Activated CD4-positive, CD25-positive, alpha-beta regulatory T cell treated with anti-CD3 and anti-CD28 coated beads, Interleukin-2, amount 50 U/mL, for 16 hours (primary cell): ENCODE measurements around the gene CCDC92B.
"Not testable (repeated sequence)": the region's sequence is repeated elsewhere in the genome, so short reads cannot be mapped to it uniquely, and the experiment has no call there.

Source experiments
- DNase-seq: peaks from one replicate; pipeline ENCODE4 v3.0.0-alpha.2; 2020; ENCODE audit warnings: low read depth, low spot score

Gene CCDC92B

GRCh38 chr17:2749058-2749783, at the start of gene CCDC92B:
TSS of gene CCDC92B (minus strand) at chr17:2749652. CDS start at chr17:2735145, 14,507 bp downstream.
- no peak for DNase-seq

- no peak for DNase-seq
Observed at GRCh38 chr17:2798678-2799077, 49.2 kb upstream of the CCDC92B start.

- no peak for DNase-seq
Observed at GRCh38 chr17:2798188-2798587, 48.7 kb upstream of the CCDC92B start.

DNA sequence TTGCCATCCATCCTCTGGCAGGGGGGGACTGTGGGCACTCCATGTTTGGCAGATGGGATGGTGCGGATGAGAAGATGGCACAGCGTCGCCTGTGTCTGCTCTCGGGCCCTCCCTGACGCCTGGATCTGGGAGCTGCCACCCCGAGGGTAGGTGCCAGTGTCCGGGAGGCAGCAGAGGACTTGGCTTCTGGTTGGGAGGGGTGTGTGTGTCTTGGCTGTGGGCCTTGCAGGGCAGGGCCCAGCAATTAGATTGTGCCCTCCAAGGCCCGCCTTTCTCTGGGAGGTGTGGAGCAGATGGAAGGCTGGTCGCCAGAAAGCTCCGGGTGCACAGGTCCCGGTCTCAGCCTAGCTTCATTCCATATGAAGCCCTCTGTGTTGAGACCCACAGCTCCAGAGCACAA, 48.2 kb upstream of the CCDC92B start:
- DNase-seq: no peak

DNA sequence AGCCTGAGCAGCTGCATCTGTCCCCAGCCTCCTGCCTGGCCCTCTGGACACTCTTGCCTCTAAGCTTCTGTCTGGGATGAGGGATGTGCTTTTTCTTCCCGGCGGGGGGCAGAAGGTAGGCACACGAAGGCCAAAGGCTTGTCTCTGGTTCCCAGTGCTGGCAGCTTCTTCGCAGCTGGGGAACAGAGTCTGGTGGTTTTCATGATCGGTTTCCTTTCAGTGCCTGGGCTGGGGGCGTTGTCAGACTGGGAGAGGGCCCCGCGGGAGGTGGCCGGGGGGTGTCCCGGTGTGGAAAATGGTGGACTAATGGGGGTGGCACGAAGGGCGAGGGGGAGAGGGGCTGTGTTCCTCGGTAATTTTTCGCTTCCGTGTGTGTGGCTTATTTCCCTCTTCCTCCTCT, 47.8 kb upstream of the CCDC92B start:
- DNase-seq: no peak

DNA sequence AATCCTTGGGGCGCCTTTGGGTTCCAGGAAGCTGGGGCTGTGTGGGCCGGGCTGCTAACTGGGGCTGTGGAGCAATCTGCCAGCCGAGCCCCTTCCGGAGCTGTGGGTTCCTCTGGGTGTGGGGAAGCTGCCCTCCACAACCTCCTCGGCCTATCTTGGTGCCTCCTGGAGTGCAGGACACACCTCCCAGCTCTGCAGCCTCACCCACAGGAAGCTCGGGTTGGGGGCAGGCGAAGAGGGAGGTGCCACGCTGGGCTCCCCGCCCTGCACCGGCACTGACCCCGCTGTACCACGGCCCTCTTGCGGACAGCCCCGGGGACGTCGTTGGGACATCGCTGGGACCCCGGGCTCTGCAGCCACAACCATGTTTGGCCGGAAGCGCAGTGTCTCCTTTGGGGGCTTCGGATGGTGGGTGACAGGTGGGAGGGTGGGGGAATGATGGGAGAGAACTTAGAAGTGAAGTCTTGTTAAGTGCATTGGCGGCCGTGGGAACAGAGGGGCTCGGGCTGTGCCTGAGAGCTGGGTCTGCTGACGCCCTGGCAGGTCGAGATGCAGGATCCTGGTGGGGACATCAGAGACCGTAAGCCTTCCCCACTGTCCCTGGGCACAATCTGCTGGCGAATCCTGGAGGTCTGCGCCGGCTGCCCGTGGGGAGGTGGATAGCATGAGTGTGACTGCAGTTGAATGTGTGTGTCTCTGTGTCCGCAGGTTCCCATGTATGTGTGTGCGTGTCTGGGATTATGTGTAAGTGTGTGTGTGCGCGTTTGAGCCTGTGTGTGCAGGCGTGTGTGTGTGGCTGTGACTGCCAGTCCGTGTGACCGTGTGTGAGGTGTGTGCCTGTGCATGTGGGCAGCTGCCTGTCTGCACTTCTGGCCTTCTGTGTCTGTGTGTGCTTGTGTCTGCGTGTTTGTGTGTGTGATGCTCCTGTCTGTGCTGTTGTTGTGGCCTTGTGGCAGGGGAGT, 47.0 kb upstream of the CCDC92B start, which contains the start of gene RAP1GAP2:
TSS of gene RAP1GAP2 (plus strand) at position 275 of the 962 bp plus-strand sequence. CDS start at position 365, 90 bp downstream.
- DNase-seq: peak; percentile 42

DNA sequence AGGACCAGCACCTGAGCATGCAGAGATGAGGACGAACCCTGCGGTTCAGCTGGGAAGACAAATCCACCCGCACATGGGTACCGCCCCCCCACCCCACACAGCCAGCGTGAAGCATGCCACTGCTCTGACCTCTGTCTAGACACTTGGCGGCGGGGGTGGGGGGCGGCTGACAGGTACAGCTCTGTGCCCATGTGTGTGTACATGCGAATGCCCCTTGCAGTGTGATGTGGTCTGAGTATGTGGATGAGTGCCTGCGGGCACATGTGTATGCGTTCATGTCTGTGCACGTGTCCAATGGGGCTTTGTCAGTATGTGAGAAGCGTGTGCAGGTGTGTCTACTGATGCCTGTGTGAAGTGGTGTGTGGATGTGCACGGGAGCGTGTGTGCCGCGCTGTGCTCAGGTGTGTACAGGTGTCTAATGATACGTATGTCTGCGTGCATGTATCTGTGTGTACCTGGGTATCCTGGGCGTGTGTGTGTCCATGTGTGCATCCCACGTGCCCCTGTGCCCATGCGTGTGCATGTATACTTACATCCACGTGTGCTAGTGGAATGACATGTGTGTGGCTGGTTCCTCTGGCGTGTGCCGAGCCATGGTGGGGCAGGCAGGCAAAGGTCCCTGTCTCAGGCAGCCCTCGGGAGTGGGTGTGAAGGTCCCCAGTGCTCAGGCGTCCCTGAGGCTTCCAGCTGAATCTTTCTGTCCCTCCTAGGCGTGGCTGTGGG, 46.1 kb upstream of the CCDC92B start:
- no peak for DNase-seq

DNA sequence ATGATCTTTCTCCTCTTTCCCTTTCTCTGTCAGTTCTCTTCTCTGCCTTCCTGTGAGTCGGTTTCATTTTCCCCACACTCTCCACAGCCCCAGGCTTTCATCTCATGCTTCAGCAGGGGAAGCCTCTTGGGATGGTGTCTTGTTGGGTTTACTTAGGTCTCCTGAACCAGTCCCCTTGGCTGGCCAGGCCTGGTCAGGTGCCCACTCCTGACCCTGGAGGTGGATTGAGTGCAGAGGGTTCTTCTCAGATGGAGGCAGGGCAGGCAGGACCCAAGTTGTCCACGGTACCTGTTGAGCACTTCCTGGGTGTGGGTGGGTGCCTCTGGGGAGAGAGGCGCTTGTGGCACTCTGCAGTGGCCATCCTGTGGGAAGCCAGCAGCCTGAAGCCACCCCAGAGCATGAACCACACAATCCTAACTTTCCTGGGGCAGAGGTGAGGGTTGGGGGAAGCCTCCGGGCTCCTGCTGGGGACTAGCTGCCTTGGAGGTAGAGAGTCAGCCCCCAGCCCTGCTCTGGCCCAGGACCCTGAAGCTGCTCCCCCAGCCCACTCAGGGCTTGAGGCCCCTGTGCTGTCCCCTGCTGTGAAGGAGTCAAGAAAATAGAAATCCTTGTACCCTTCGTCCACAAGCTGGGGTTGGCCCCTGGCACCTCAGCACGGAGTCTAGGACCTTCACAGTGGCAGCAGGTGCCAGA, 44.8 kb upstream of the CCDC92B start:
- no peak for DNase-seq

- no peak for DNase-seq
Observed at GRCh38 chr17:2792366-2793169, 43.1 kb upstream of the CCDC92B start.

GRCh38 chr17:2789700-2790099, 40.2 kb upstream of the CCDC92B start:
- no peak for DNase-seq

GRCh38 chr17:2786176-2786881, 36.9 kb upstream of the CCDC92B start:
- peak; percentile 77 for DNase-seq

GRCh38 chr17:2785376-2785775, 35.9 kb upstream of the CCDC92B start:
- not testable (repeated sequence) for DNase-seq

GRCh38 chr17:2784864-2785263, 35.4 kb upstream of the CCDC92B start:
- DNase-seq: no peak

DNA sequence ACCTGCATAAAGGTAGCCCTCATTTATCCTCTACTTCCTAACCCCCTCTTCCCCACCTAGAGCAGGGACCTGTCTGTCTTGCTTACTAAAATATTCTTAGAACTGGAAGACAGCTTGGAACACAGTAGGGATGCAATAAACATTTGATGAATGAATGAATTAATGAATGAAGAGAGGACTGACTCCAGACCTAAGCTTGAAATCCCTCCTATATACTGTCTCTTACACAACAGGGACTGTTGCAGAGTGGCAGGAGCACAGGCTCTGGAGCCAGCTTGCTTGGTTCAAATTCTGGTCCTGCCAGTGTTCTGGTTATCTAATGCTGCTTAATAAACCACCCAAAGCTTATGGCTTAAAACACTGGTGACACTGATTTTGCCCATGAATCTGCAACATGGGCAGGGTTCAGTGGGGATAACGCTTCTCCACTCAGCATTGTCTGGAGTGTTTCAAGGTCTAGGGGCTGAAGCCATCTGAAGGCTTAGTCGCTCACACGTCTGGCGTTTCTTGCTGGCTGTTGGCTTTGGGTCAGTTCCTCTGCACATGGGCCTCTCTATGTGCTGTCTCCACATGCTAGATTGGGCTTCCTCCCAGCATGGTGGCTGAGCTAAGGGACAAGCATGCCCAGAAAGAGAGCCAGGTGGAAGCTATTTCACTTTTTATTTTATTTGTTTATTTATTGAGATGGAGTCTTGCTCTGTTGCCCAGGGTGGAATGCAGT, 34.0 kb upstream of the CCDC92B start:
- DNase-seq: no peak

DNA sequence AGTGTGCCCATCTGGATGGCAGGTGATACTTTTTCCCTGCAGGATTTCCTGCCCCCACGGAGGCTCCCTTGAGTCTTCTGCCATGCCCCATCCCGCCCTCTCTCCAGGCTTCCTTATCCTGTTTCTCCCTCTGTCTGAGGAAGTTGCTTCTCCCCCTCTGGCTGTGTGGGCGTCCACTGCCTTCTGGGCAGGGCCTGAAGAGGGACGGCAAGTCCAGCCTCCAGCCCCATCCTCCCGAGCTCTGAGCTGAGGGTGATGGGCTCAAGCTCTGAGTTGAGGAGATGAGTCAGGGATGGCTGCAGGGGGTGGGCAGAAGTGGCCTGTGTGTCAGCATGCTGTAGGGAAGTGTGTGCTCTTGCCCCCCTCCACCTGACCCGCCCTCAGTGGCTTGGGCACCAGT, 32.6 kb upstream of the CCDC92B start:
- no peak for DNase-seq

DNA sequence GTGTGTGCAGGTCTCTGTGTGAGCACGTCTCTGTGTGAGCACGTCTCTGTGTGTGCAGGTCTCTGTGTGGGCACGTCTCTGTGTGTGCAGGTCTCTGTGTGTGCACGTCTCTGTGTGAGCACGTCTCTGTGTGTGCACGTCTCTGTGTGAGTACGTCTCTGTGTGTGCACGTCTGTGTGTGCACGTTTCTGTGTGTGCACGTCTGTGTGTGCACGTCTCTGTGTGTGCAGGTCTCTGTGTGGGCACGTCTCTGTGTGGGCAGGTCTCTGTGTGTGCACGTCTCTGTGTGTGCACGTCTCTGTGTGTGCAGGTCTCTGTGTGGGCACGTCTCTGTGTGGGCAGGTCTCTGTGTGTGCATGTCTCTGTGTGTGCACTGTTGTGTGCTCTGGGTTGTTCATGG, 32.1 kb upstream of the CCDC92B start:
- not testable (repeated sequence) for DNase-seq

DNA sequence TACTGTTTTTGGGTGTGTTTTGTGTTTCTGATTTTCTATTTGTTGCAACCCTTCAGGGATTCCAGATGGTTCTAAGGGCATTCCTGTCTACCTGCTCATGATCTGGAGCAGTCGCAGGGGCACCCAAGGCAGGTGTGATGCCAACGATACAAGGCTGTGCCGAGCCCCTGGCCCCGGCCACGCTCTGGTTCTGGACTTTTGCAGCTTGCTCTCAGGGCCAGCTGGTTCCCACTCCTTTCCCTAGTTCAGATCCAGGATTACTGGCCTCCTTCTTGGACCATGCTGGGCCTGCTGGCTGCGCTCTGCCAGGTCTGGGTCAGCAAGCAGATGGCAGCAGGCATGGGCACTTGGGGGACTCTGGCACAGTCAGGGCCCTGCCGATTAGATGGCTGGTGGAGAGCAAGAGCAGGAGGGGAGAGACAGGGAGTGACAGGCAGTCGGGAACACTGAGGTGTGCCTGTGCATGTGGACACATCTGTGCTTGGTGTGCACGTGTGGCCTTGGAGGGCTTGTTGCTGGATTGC, 31.5 kb upstream of the CCDC92B start:
- no peak for DNase-seq

DNA sequence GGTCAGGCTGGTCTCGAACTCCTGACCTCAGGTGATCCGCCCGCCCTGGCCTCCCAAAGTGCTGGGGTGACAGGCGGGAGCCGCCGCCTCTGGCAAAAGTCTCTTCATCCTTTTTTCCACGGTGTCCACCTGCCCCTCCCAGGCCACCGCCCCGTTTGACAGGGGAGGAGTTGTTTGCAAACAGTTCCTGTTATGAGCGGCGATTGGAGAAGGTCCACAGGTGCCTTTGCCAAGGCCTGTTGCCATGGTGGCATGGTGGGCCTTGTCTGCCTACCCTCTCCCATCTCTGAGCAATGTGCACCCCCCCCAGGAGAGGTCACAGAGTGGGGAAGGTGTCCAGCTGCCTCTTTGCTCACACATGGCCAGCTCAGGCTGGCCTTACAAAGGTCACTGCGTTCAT, 30.8 kb upstream of the CCDC92B start:
- no peak for DNase-seq

DNA sequence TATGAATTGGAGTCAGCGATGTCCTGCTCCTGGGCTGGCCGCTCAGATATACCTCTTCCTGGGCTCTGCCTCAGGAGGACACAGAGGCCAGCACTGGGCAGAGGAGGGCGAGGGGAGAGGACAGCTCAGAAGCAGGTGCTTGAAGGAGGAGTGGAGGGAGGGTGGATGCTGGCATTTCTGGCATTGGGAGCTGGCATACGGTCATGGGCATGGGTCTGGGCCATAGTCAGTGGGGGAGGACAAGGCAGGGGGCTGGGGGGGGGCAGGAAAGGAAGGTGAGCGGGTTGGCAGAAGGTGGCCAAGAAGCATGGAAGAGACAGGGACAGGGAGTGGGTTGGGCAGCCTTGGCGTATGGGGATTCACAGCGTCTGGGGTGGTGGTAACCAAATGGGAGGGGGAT, 30.1 kb upstream of the CCDC92B start:
- DNase-seq: no peak
